Kidney epithelial cell (primary cell): ENCODE data around the gene SLC30A5. TPM values are rescaled to one million over a fixed set of nuclear protein-coding genes. Genes with fewer than 3 reads are reported as not detected.
"Not testable (repeated sequence)": the region's sequence is repeated elsewhere in the genome, so short reads cannot be mapped to it uniquely, and the experiment has no call there.

Experiments used
- DNase-seq: peaks from one replicate; pipeline ENCODE4 v3.0.0-alpha.2; 2010; ENCODE audit warnings: low read depth
- H3K27me3 ChIP-seq: 2 replicates; pipeline ENCODE4 v1.6.0; 2011; ENCODE audit warnings: low read length; ENCODE audit not compliant: control insufficient read depth, insufficient read depth
- H3K36me3 ChIP-seq: 2 replicates; pipeline ENCODE4 v1.5.1; 2011; ENCODE audit warnings: low read length; ENCODE audit not compliant: control insufficient read depth, insufficient read depth
- H3K4me3 ChIP-seq: 2 replicates; pipeline ENCODE4 v1.5.1; 2011; ENCODE audit warnings: low read depth, mild to moderate bottlenecking, control low read depth, low read length
- total RNA-seq: library from RNA; depleted of rRNA; stranded (reverse); fragments of >200 nt; gene quantifications from 2 replicates; pipeline ENCODE4 v1.2.3, GENCODE V29; 2015
- TF ChIP-seq, protein P1 (sequence below): IDR thresholded peaks from 2 replicates; pipeline ENCODE4 v1.5.1; 2011; ENCODE audit warnings: mild to moderate bottlenecking, moderate library complexity, low read length, control low read depth, inconsistent platforms; ENCODE audit not compliant: insufficient read depth, poor library complexity, severe bottlenecking

Gene SLC30A5
- 42.8 and 45.0 TPM in 2 replicates for total RNA-seq

DNA sequence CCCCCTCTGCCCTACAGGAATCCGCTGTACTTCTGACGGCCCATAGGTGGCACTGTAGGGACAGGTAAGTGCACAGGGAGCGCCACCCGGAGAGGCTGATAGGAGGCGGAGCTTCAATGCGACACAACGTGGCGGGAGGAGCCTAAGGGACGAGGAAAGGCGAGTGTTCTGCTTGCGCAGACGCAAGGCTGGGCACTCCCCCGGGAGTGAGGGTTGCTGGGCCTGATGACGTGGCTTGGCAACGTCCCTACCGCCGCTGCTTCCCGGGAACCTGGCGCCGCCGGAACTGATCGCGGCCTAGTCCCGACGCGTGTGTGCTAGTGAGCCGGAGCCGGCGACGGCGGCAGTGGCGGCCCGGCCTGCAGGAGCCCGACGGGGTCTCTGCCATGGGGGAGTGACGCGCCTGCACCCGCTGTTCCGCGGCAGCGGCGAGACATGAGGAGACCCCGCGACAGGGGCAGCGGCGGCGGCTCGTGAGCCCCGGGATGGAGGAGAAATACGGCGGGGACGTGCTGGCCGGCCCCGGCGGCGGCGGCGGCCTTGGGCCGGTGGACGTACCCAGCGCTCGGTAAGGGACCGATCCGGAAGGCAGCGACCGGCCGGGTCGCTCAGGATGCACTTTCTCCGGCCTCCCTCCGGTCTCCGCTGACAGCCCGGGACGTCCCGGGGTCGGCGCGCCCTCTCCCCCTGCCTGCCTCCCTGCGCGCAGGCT, at the start of gene SLC30A5:
Gene SLC30A5, plus strand, starts transcription at position 244 of the 712 bp plus-strand sequence. Its CDS starts 242 bp downstream, at position 486.
- Histone ChIP-seq H3K4me3 (peak within 1 kb of the TSS; percentile 60), H3K27me3 (no peaks in the 10 kb centered on the region), H3K36me3 (no peaks in the 10 kb centered on the region)
- TF ChIP-seq, protein P1, sequence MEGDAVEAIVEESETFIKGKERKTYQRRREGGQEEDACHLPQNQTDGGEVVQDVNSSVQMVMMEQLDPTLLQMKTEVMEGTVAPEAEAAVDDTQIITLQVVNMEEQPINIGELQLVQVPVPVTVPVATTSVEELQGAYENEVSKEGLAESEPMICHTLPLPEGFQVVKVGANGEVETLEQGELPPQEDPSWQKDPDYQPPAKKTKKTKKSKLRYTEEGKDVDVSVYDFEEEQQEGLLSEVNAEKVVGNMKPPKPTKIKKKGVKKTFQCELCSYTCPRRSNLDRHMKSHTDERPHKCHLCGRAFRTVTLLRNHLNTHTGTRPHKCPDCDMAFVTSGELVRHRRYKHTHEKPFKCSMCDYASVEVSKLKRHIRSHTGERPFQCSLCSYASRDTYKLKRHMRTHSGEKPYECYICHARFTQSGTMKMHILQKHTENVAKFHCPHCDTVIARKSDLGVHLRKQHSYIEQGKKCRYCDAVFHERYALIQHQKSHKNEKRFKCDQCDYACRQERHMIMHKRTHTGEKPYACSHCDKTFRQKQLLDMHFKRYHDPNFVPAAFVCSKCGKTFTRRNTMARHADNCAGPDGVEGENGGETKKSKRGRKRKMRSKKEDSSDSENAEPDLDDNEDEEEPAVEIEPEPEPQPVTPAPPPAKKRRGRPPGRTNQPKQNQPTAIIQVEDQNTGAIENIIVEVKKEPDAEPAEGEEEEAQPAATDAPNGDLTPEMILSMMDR = peak; percentile 90
- DNase-seq = peak; percentile 98

GRCh38 chr5:69045213-69045612, 48.6 kb upstream of the SLC30A5 start:
- not testable (repeated sequence) for H3K36me3 ChIP-seq, H3K27me3 ChIP-seq, H3K4me3 ChIP-seq, DNase-seq

- no peak for DNase-seq
- H3K27me3 ChIP-seq = no peaks in the 10 kb centered on the region
- H3K36me3 ChIP-seq = no peaks in the 10 kb centered on the region
- TF ChIP-seq, protein P1 = no peak
- no peak overlapping the region for H3K4me3 ChIP-seq
Observed at GRCh38 chr5:69046375-69046957, 47.3 kb upstream of the SLC30A5 start.

- TF ChIP-seq, protein P1 = peak; percentile 30
- H3K4me3 ChIP-seq = no peak overlapping the region
- no peaks in the 10 kb centered on the region for H3K27me3 ChIP-seq
- DNase-seq = no peak
- no peaks in the 10 kb centered on the region for H3K36me3 ChIP-seq
Observed at GRCh38 chr5:69048230-69048629, 45.6 kb upstream of the SLC30A5 start.

- Histone ChIP-seq H3K36me3 (no peaks in the 10 kb centered on the region), H3K4me3 (no peak overlapping the region), H3K27me3 (no peaks in the 10 kb centered on the region)
- TF ChIP-seq, protein P1 = no peak
- no peak for DNase-seq
Observed at GRCh38 chr5:69049151-69049550, 44.7 kb upstream of the SLC30A5 start.

DNA sequence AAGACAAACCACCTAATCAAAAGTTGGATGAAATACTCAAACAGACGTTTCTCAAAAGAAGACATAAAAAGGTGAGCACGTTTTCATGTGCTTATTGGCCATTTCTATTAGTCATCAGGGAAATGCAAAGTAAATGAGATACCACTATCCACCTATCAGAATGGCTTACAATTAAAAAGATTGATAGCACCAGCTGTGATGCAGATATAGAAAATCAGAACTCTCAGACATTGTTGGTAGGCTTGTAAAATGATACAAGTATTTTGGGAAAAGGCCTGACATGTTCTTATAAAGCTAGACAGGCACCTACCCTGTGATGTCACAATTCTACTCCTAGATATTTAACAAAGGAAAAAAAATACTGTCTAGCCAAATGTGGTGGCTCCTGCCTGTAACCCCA, 44.0 kb upstream of the SLC30A5 start:
- Histone ChIP-seq H3K4me3 (no peak overlapping the region), H3K36me3 (no peaks in the 10 kb centered on the region), H3K27me3 (no peaks in the 10 kb centered on the region)
- TF ChIP-seq, protein P1 = no peak
- no peak for DNase-seq
